Common myeloid progenitor, CD34-positive (primary cell): Measurements from ENCODE around the gene PRKCSH.

Experiments used
- CTCF ChIA-PET: fragments of 350-600 bp; sonication (Branson Sonifier 250); formaldehyde crosslinking; loops from one replicate; lab custom pipeline; 2021; ENCODE audit warnings: antibody characterized with exemption; lab: Charles Lee
- POLR2A ChIA-PET: fragments of 350-600 bp; sonication (Branson Sonifier 250); formaldehyde crosslinking; loops from one replicate; lab custom pipeline; 2021; ENCODE audit warnings: antibody characterized with exemption; lab: Charles Lee
- DNase-seq, 3 donors: peaks; one replicate each; pipeline versions ENCODE4 v3.0.0 to v3.0.0-alpha.2; 2013
- H3K27ac ChIP-seq, 2 experiments: 1 replicate in 1 of 2; 2 replicates in 1 of 2; pipeline ENCODE4 v1.7.0; 2013; ENCODE audit warnings: inconsistent platforms in 2 of 2, low read length in 2 of 2, mild to moderate bottlenecking in 2 of 2, low read depth in 1 of 2, moderate library complexity in 1 of 2; ENCODE audit not compliant: severe bottlenecking in 2 of 2, insufficient read depth in 1 of 2, poor library complexity in 1 of 2
- H3K27me3 ChIP-seq, 5 experiments: replicated peaks in 2 of 5; 1 replicate in 3 of 5; 2 replicates in 2 of 5; pipeline versions ENCODE4 v1.6.1 to v1.7.0; 2013; ENCODE audit warnings: low read length in 4 of 5, mild to moderate bottlenecking in 2 of 5, moderate library complexity in 2 of 5, inconsistent platforms in 1 of 5; ENCODE audit not compliant: insufficient read depth in 5 of 5, control insufficient read depth in 4 of 5
- H3K36me3 ChIP-seq, 4 experiments: 1 replicate in 2 of 4; 2 replicates in 2 of 4; pipeline versions ENCODE4 v1.6.1 to v1.7.0; 2013; ENCODE audit warnings: low read length in 3 of 4, control low read depth in 1 of 4, mild to moderate bottlenecking in 1 of 4; ENCODE audit not compliant: control insufficient read depth in 4 of 4, insufficient read depth in 4 of 4
- H3K4me1 ChIP-seq, 4 experiments: 1 replicate in 3 of 4; 2 replicates in 1 of 4; pipeline versions ENCODE4 v1.6.1 to v1.7.1; 2013; ENCODE audit warnings: low read length in 3 of 4, mild to moderate bottlenecking in 3 of 4, control low read depth in 1 of 4, inconsistent platforms in 1 of 4, moderate library complexity in 1 of 4; ENCODE audit not compliant: control insufficient read depth in 4 of 4, insufficient read depth in 4 of 4; ENCODE audit errors: control extremely low read depth in 1 of 4
- H3K4me3 ChIP-seq, 7 experiments: 1 replicate in 4 of 7; 2 replicates in 3 of 7; pipeline versions ENCODE4 v1.5.1 to v1.7.0; 2013; ENCODE audit warnings: mild to moderate bottlenecking in 7 of 7, low read length in 6 of 7, moderate library complexity in 6 of 7, inconsistent platforms in 2 of 7, low read depth in 2 of 7, control low read depth in 1 of 7; ENCODE audit not compliant: insufficient read depth in 4 of 7, control insufficient read depth in 1 of 7; ENCODE audit errors: extremely low read depth in 1 of 7
- H3K9me3 ChIP-seq, 5 experiments: 1 replicate in 4 of 5; 2 replicates in 1 of 5; pipeline versions ENCODE4 v1.6.1 to v1.7.1; 2013; ENCODE audit warnings: low read length in 4 of 5, mild to moderate bottlenecking in 2 of 5, inconsistent platforms in 1 of 5, low read depth in 1 of 5, moderate library complexity in 1 of 5; ENCODE audit not compliant: control insufficient read depth in 4 of 5, insufficient read depth in 2 of 5; ENCODE audit errors: control extremely low read depth in 1 of 5
- WGBS: methylation state at CpG from one replicate; pipeline ENCODE4 v1.1.5; 2013; ENCODE audit not compliant: insufficient coverage; 5-methylcytosine and 5-hydroxymethylcytosine counted together

PRKCSH gene

DNA sequence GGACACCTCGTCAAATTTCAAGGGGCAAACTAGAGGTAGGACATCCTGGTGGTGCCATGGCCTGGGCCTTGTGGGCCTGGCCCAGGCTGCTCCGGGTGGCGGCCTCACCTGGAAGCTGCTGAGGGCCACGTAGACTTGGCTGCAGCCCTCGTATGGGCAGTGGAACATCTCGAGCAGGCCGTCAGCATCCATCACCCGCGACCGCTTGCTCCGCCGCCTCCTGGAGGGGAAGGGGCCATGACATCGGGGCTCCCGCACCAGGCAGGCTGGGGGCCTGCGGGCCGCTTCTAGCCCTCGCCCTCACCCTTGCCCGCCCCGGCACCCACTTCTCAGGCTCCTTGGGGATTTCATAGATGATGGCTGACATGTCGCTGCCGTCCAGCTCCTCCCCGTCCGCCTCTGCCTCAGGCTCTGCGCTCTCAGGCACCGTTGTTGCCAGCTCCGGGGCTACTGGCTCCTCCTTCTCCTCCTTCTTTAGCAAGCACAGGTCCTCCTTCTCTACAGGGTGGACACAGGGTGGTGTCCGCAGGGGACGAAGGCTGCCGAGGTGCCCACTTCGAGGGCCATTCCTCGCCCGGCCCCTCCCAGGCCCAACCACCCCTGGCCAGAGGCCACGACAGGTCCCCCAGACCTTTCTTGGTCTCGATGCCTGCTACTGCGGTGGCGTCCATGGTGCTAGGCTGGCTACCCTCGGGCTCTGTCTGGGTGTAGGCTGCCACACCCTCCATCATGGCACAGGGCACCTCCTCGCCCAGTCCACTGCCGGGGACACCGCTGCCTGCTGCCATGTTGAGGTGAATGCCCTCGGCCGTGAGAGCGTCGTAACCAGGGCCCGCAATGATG is 51.4 kb downstream of the PRKCSH start:
- Histone ChIP-seq H3K27me3 (peaks cover 0 to 15% (median 0%) of the 10 kb centered on the region in 5 experiments), H3K4me3 (no peak overlapping the region), H3K9me3 (no peaks in the 10 kb centered on the region), H3K36me3 (peaks cover 0 to 11% (median 0%) of the 10 kb centered on the region in 4 experiments), H3K27ac (no peak overlapping the region), H3K4me1 (peaks cover 0 to 15% (median 13%) of the 10 kb centered on the region in 4 experiments)
- DNase-seq, result no peak
- CTCF ChIA-PET, result interaction anchor here (0.9 kb wide), 1 partner anchor 84 kb away, joined by 4 read pairs; no protein-coding TSS in a partner anchor
- whole genome bisulfite sequencing, result 93% methylated on average over 44 of the region's 45 CpGs
- POLR2A ChIA-PET, result interaction anchor here (0.6 kb wide), 1 partner anchor 273 kb away, joined by 3 read pairs; no protein-coding TSS in a partner anchor

DNA sequence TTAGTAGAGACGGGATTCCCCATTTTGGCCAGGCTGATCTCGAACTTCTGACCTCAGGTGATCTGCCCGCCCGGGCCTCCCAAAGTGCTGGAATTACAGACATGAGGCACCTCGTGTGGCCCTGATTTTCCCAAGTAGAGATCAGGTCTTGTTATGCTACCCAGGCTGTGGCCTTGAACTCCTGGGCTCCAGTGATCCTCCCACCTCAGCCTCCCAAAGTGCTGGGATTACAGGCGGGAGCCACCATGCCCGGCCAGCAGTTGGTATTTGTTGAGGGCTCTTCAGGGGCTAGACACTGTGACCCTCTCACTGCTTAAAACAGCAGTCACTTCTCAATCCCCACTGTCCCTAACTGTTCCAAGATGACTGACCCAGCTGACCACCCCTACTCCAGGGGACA is 53.9 kb downstream of the PRKCSH start:
- Histone ChIP-seq H3K27me3 (no peaks in the 10 kb centered on the region), H3K4me3 (no peak overlapping the region), H3K4me1 (no peaks in the 10 kb centered on the region), H3K36me3 (peaks cover 0 to 9% (median under 1%) of the 10 kb centered on the region in 4 experiments), H3K9me3 (no peaks in the 10 kb centered on the region), H3K27ac (no peak overlapping the region)
- DNase-seq, result no peak
- ChIA-PET CTCF (no interaction called here), POLR2A (no interaction called here)
- 98% methylated on average over 5 of the region's 7 CpGs for WGBS

DNA sequence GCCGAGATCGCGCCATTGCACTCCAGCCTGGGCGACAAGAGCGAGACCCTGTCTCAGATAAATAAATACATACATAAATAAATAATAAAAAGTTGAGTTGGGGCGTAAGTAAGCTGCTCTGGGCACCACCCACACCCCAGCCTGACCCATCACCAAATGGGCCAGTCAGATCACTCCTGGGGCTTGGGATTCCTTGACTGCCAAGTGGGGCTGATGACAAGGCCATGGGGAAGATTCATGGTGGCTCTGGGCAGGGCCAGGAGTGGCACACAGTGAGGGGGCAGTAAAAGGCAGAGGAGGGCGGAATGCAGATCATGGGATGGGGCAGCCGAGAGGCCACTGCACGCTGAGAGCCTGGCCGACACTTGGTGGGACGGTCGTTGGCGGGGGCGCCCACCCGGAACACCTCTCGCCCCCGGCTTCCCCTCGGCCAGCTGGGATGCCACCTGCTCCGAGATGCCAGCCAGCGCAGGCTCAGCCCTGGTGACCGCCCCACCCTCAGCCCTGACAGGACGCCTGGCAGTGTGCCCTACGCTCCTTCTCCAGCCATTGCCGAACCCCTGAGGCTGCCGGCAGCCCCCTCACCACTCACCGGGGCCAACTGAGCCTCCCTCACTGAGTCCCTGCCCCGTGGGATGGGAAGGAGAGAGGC is 59.3 kb downstream of the PRKCSH start:
- H3K9me3 ChIP-seq, result no peaks in the 10 kb centered on the region
- H3K4me3 ChIP-seq, result no peak overlapping the region
- ChIA-PET CTCF (interaction anchor here (0.8 to 1.7 kb wide), 3 partner anchors 10 to 27 kb away, joined by 3 to 5 read pairs (median 4); no protein-coding TSS in a partner anchor), POLR2A (no interaction called here)
- no peak overlapping the region for H3K27ac ChIP-seq
- peaks cover 0 to 21% (median 9%) of the 10 kb centered on the region in 4 experiments for H3K36me3 ChIP-seq
- DNase-seq, result no peak
- H3K27me3 ChIP-seq, result no peaks in the 10 kb centered on the region
- no peaks in the 10 kb centered on the region for H3K4me1 ChIP-seq
- 96% methylated on average over 17 of the region's 27 CpGs for WGBS

DNA sequence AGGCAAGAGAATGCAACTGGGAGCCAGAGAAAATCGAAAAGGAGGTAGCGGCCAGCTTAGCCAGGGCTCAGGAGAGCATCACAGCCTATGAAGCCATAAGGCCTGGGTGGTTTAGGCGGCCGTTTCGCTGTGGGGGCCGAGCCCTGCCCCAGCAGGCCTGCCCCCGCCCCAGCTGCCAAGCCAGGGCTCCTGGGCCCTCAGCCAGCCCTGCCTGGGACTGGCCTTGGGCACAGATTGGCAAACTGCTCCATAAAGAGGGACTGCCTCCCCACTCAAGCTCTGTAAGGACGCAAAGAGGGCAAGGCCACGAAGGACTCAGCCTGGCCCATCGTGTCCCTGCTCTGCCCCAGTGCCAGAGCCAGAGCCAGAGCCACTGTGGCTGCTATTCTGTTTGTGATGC is 60.0 kb downstream of the PRKCSH start:
- Histone ChIP-seq H3K27me3 (no peaks in the 10 kb centered on the region), H3K36me3 (peaks cover 0 to 20% (median 9%) of the 10 kb centered on the region in 4 experiments), H3K27ac (no peak overlapping the region), H3K4me3 (no peak overlapping the region), H3K4me1 (no peaks in the 10 kb centered on the region), H3K9me3 (no peaks in the 10 kb centered on the region)
- ChIA-PET CTCF (interaction anchor here (0.8 to 1.7 kb wide), 3 partner anchors 10 to 27 kb away, joined by 3 to 5 read pairs (median 4); no protein-coding TSS in a partner anchor), POLR2A (no interaction called here)
- 99% methylated on average over 10 of the region's 10 CpGs for WGBS
- DNase-seq, result no peak

- POLR2A ChIA-PET, result no interaction called here
These were observed 60.5 kb downstream of the PRKCSH start for GRCh38 chr19:11495885-11496284.

GRCh38 chr19:11496391-11497163 is 61.1 kb downstream of the PRKCSH start:
- ChIA-PET POLR2A (interaction anchor here (0.6 kb wide), 1 partner anchor 90 kb away, joined by 5 read pairs; no protein-coding TSS in a partner anchor), CTCF (interaction anchor here (1.1 to 1.7 kb wide), 5 partner anchors 14 to 119 kb away, joined by 3 to 5 read pairs (median 3); no protein-coding TSS in a partner anchor)
- peak; percentile 66 to 77 (median 72) for DNase-seq
- H3K36me3 ChIP-seq, result peaks cover 0 to 17% (median 9%) of the 10 kb centered on the region in 4 experiments
- H3K27ac ChIP-seq, result no peak overlapping the region
- no peak overlapping the region for H3K4me3 ChIP-seq
- WGBS, result 84% methylated on average over 15 of the region's 17 CpGs
- H3K4me1 ChIP-seq, result no peaks in the 10 kb centered on the region
- H3K27me3 ChIP-seq, result no peaks in the 10 kb centered on the region
- H3K9me3 ChIP-seq, result no peaks in the 10 kb centered on the region

More at GRCh38 chr19:11495885-11496284, 60.5 kb downstream of the PRKCSH start:
- no peaks in the 10 kb centered on the region for H3K27me3 ChIP-seq
- peaks cover 0 to 17% (median 9%) of the 10 kb centered on the region in 4 experiments for H3K36me3 ChIP-seq
- no peak overlapping the region for H3K4me3 ChIP-seq
- no peaks in the 10 kb centered on the region for H3K4me1 ChIP-seq
- no peak for DNase-seq
- no peak overlapping the region for H3K27ac ChIP-seq
- CTCF ChIA-PET, result interaction anchor here (1.3 to 1.7 kb wide), 4 partner anchors 13 to 118 kb away, joined by 3 to 5 read pairs (median 4); no protein-coding TSS in a partner anchor
- WGBS, result 98% methylated on average over 22 of the region's 22 CpGs
- H3K9me3 ChIP-seq, result no peaks in the 10 kb centered on the region
